Superior temporal gyrus (tissue), 1 donor: Measurements from ENCODE around the gene ST7.
A peak's percentile ranks its signal among the peaks of the same experiment; 100 is the strongest.

Experiments
- DNase-seq: peaks from one replicate; pipeline ENCODE4 v3.0.0-alpha.2; 2016; ENCODE audit errors: extremely low spot score

The ST7 gene

GRCh38 chr7:117066668-117067067, 113.4 kb downstream of the ST7 start:
- DNase-seq: no peak

- no peak for DNase-seq
Measured at GRCh38 chr7:117067340-117067739, 114.0 kb downstream of the ST7 start.

GRCh38 chr7:117068511-117069145, 115.3 kb downstream of the ST7 start:
- DNase-seq: peak; percentile 64

- DNase-seq: no peak
Measured at GRCh38 chr7:117069379-117069778, 116.1 kb downstream of the ST7 start.

GRCh38 chr7:117071551-117071950, 118.2 kb downstream of the ST7 start:
- no peak for DNase-seq

GRCh38 chr7:117072620-117073118, 119.4 kb downstream of the ST7 start:
- DNase-seq: peak; percentile 52

- no peak for DNase-seq
Measured at GRCh38 chr7:117074378-117074777, 121.1 kb downstream of the ST7 start.

GRCh38 chr7:117075934-117076333, 122.6 kb downstream of the ST7 start:
- DNase-seq: no peak

- DNase-seq: no peak
Measured at GRCh38 chr7:117076426-117076943, 123.2 kb downstream of the ST7 start.

GRCh38 chr7:117077658-117078057, 124.4 kb downstream of the ST7 start:
- no peak for DNase-seq

GRCh38 chr7:117082647-117083046, 129.3 kb downstream of the ST7 start:
- no peak for DNase-seq

- DNase-seq: no peak
Measured at GRCh38 chr7:117083648-117084047, 130.3 kb downstream of the ST7 start.

- no peak for DNase-seq
Measured at GRCh38 chr7:117084286-117084685, 131.0 kb downstream of the ST7 start.

GRCh38 chr7:117085275-117085674, 132.0 kb downstream of the ST7 start:
- no peak for DNase-seq

- DNase-seq: no peak
Measured at GRCh38 chr7:117085769-117086463, 132.6 kb downstream of the ST7 start.

GRCh38 chr7:117086788-117087187, 133.5 kb downstream of the ST7 start:
- DNase-seq: no peak

- DNase-seq: no peak
Measured at GRCh38 chr7:117087639-117088396, 134.5 kb downstream of the ST7 start.

- no peak for DNase-seq
Measured at GRCh38 chr7:117088623-117089194, 135.4 kb downstream of the ST7 start.

- no peak for DNase-seq
Measured at GRCh38 chr7:117090791-117091190, 137.5 kb downstream of the ST7 start.

- no peak for DNase-seq
Measured at GRCh38 chr7:117091721-117092120, 138.4 kb downstream of the ST7 start.

GRCh38 chr7:117092785-117093184, 139.5 kb downstream of the ST7 start:
- no peak for DNase-seq

GRCh38 chr7:117094457-117094856, 141.2 kb downstream of the ST7 start:
- DNase-seq: no peak
